NCI-H2029 treated with DMSO at 0.1 percent for 48 hours (cell line): ENCODE results near the gene UNK.
"Not testable (repeated sequence)": the region's sequence is repeated elsewhere in the genome, so short reads cannot be mapped to it uniquely, and the experiment has no call there.

Experiments used
- DNase-seq: peaks from one replicate; lab custom pipeline; 2025; lab: John Stamatoyannopoulos, UW

The UNK gene

GRCh38 chr17:75851693-75851991 is 67.0 kb downstream of the UNK start:
- DNase-seq = not testable (repeated sequence)

GRCh38 chr17:75853433-75853832 is 68.8 kb downstream of the UNK start:
- DNase-seq = no peak

- no peak for DNase-seq
These were observed 69.6 kb downstream of the UNK start for GRCh38 chr17:75854101-75854748.

GRCh38 chr17:75854881-75855309 is 70.3 kb downstream of the UNK start:
- no peak for DNase-seq

GRCh38 chr17:75855310-75856061 is 70.9 kb downstream of the UNK start, which contains the start of gene WBP2:
Gene WBP2 (minus strand): TSS chr17:75855335. CDS start chr17:75855297, 38 bp downstream.
- peak; percentile 98 for DNase-seq

GRCh38 chr17:75856062-75856756 is 71.6 kb downstream of the UNK start:
- no peak for DNase-seq

GRCh38 chr17:75859358-75859757 is 74.8 kb downstream of the UNK start:
- DNase-seq = not testable (repeated sequence)

- DNase-seq = no peak
These were observed 77.3 kb downstream of the UNK start for GRCh38 chr17:75861927-75862317.

GRCh38 chr17:75864448-75864871 is 79.9 kb downstream of the UNK start:
- no peak for DNase-seq

- DNase-seq = not testable (repeated sequence)
These were observed 80.3 kb downstream of the UNK start for GRCh38 chr17:75864887-75865286.

GRCh38 chr17:75865404-75866188 is 81.0 kb downstream of the UNK start:
- DNase-seq = not testable (repeated sequence)

- DNase-seq = not testable (repeated sequence)
These were observed 84.2 kb downstream of the UNK start for GRCh38 chr17:75868730-75869281.

GRCh38 chr17:75869282-75870141 is 84.9 kb downstream of the UNK start:
- no peak for DNase-seq

- not testable (repeated sequence) for DNase-seq
These were observed 85.6 kb downstream of the UNK start for GRCh38 chr17:75870228-75870627.

GRCh38 chr17:75872434-75873351 is 88.1 kb downstream of the UNK start:
- no peak for DNase-seq

- no peak for DNase-seq
These were observed 89.1 kb downstream of the UNK start for GRCh38 chr17:75873587-75874322.

GRCh38 chr17:75874323-75875181 is 89.9 kb downstream of the UNK start:
- DNase-seq = no peak
